ENCODE results near the gene LRP4.
"Not testable (repeated sequence)": the region's sequence is repeated elsewhere in the genome, so short reads cannot be mapped to it uniquely, and the experiment has no call there.

Gene LRP4, protein sequence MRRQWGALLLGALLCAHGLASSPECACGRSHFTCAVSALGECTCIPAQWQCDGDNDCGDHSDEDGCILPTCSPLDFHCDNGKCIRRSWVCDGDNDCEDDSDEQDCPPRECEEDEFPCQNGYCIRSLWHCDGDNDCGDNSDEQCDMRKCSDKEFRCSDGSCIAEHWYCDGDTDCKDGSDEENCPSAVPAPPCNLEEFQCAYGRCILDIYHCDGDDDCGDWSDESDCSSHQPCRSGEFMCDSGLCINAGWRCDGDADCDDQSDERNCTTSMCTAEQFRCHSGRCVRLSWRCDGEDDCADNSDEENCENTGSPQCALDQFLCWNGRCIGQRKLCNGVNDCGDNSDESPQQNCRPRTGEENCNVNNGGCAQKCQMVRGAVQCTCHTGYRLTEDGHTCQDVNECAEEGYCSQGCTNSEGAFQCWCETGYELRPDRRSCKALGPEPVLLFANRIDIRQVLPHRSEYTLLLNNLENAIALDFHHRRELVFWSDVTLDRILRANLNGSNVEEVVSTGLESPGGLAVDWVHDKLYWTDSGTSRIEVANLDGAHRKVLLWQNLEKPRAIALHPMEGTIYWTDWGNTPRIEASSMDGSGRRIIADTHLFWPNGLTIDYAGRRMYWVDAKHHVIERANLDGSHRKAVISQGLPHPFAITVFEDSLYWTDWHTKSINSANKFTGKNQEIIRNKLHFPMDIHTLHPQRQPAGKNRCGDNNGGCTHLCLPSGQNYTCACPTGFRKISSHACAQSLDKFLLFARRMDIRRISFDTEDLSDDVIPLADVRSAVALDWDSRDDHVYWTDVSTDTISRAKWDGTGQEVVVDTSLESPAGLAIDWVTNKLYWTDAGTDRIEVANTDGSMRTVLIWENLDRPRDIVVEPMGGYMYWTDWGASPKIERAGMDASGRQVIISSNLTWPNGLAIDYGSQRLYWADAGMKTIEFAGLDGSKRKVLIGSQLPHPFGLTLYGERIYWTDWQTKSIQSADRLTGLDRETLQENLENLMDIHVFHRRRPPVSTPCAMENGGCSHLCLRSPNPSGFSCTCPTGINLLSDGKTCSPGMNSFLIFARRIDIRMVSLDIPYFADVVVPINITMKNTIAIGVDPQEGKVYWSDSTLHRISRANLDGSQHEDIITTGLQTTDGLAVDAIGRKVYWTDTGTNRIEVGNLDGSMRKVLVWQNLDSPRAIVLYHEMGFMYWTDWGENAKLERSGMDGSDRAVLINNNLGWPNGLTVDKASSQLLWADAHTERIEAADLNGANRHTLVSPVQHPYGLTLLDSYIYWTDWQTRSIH (N-terminal part only)

DNA sequence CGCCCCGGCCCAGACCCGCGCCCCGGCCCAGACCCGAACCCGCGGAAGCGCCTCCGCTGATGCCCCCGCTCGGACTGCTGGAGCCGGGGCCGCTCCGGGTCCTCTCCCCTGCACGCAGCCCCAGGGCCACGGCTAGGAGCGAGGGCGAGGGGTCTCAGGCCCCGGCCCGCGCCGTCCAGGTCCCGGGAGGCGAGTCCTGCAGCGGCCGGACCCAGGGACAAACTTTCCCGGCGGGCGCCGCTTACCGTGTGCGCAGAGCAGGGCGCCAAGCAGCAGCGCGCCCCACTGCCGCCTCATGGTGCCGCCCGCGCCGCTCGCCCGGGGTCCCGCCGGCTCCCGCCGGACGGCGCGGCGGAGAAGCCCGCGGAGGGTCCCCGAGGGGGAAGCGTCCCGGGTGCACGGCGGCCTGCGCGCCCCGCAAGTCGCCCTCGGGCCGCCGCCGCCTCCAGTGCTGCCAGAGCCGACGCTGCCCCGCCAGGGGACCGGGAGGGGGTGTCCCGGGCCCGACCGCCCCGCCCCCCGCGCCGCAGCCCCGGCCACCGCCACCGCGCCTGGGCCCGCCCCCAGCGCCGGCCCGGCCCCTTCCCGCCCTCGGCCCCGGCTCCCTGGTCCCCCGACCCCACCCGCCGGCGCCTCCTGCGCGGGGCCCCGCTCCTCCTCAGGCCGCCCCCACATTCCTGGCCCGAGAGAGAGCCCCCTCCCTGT is at the start of gene LRP4:
TSS of gene LRP4 (minus strand) at position 468 of the 705 bp plus-strand sequence. CDS start at position 297, 171 bp downstream.
- DNase-seq: peak; percentile 13

- DNase-seq: no peak
Observed at GRCh38 chr11:46967962-46968361, 49.6 kb upstream of the LRP4 start.

DNA sequence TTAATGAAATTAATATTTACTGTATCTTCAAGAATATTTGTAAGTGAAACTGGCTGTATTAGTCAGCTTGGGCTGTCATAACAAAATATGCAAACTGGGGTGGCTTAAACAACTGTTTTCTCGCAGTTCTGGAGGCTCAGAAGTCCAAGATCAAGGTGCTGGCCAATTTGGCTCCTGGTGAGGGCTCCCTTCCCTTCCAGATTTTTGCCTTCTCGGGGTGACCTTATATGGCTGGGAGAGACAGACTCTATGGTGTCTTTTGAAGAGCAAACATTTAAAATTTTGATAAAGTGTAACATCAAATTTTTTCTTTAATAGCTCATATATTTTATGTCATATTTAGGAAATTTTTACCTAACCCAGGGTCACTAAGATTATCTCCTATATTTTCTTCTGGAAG is 48.4 kb upstream of the LRP4 start:
- DNase-seq: no peak

DNA sequence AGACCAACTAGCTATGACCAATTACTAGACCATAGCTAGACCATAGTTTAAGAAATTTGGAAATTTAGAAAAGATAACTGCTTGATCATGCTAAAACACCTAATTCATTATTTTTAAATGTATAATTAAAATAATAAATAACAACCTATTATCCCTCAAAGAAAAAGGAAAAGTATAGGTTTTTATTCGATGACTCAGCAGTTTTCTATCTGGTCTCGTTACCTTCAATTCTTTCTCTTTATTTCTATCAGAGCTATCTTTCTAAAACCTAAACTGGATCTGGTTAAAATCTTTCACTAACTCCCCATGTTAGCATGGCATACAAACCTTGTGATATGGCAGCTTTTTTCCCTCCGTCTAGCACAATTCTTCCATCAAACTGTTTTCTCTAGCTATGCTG is 45.5 kb upstream of the LRP4 start:
- DNase-seq: no peak

- DNase-seq: not testable (repeated sequence)
Observed at GRCh38 chr11:46961886-46962285, 43.5 kb upstream of the LRP4 start.

DNA sequence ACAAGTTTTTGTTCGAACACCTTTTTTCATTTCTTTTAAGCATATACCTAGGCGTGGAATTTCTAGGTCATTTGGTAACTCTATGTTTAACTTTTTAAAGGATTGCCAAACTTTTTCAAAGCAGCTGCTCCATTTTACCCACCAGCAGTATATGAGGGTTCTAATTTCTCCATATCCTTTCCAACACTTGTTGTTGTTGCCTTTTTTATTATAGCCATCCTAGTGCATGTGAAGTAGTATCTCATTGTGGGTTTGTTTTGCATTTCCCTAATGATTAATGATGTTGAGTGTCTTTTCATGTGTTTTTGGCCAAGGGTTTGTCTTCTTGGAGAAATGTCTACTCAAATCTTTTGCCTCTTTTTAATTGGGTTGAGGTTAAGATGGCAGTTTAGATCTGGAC is 42.7 kb upstream of the LRP4 start:
- no peak for DNase-seq

DNA sequence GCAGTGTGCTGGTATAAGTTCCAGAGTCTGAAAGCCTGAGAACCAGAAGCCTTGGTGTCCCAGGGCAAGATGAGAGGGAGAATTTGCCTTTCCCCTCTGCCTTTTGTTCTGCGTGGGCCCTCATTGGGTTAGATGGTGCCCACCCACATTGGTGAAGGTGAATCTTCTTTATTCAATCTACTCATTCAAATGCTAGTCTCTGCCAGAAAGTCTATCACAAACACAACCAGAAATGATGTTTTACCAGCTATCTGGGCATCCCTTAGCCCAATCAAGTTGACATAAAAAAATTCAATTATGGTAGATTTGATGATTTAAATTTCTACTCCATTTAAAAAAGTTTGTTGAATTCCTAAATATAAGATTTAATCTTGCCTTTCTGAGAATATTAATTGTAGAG is 40.4 kb upstream of the LRP4 start:
- no peak for DNase-seq

DNA sequence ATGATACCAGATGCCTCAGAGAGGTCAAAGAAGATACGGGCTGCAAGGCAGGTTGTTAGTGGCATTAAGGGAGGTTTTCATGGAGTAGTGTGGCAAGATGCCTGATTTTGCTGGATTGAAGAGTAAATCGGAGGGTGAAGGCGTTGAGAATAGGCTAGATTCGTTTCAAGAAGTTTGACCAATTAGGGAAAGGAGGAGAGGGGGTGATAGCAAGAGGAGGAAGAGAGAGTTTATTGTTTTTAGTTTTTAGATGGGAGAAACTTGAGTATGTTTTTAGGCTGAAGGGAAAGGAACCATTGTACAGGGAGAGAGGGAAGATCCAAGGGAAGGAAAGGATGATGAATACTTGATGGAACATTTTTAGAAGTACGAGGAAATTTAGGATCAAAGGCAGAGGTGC is 34.7 kb upstream of the LRP4 start:
- DNase-seq: no peak

- DNase-seq: no peak
Observed at GRCh38 chr11:46952553-46952952, 34.2 kb upstream of the LRP4 start.

DNA sequence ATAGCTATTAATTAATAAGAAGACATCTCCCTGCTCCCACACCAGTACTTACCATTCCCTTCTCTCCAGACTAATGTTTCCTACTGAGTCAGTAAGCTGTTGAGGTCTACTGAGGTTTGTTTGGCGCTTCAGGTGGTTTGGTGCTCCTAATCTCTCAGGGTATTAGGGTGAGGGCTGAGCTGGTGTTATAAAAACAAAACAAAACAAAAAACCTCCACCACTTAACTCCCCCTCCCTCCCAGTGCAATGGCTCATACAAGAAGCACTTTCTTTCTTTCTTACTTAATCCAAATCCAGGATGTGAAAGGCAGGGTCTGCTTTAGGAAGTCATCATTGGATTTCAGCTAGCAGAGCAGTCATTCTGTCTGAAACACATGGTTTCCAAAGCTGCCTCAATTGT is 33.5 kb upstream of the LRP4 start:
- DNase-seq: peak; percentile 0

DNA sequence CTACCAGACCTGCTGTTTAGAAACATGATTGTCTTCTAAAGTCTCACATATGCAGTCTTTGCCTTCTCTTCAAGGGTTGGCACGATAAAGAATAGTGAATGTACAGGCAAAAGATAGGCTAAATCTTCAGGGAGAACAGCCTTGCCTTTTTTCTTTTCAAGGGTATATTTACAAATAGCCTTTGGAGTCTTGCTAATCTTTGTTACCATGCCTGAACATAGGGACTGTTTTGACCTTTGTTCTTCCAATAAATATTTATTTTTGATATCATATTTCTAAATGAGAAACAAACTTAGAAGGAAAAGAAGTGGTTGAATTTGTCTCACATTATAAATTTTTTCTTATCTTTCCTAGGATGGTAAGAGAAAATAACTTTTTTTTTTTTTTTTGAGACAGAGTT is 30.9 kb upstream of the LRP4 start:
- DNase-seq: no peak

DNA sequence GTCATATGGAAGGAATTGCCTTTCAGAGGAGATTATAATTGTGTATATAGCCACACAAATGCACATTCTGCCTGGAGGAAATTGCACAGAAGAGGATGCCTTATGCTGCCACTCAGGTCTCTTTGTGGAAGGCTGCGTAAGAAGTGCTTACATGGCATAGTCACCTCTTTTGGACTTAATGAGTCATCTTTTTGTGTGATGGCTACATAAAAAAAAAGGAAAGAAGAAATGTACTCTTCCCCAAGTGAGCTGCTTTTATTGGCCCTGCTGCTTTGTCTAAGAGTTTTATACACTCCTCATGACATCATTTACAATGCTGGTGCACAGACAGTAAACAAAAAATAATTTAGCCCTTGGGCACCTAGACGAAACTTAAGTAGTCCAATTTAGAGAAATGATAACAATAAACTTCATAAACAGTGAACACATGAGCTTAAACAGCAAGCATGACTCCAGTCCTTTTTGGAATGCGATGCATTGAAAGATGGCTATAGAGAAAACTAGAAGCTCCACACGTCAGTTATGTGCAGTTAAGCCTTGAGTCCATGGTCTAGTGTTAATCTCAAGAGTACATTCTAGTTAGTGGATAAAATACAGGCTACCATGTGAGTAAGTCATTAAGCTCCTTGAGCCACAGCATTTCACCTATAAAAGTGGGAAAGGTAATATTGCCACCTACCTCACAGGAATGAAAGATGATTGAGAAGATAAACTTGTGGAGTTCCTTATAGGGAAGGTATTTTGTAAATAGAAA is 30.2 kb upstream of the LRP4 start:
- DNase-seq: no peak

- DNase-seq: no peak
Observed at GRCh38 chr11:46947399-46948077, 29.2 kb upstream of the LRP4 start.

GRCh38 chr11:46944356-46945075 is 26.2 kb upstream of the LRP4 start:
- DNase-seq: no peak

DNA sequence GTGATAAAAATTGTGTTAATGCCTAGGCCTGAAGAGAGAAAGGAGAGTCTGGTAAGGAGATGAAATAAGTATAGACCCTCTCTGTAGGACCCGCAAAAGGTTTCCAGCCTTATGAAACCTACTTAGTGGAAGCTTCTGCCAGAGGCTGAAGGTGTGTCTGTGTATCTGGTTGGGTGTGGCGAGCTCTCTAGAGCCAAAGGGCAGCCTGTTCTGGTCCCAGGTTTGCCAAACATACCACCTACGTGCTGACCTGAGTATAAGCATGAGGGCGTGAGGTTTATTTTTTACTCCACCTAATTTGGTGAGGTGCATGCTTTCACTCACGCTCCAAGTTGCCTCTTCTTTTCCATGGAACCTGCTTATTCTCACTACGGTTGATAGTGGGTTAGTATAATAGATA is 23.8 kb upstream of the LRP4 start:
- no peak for DNase-seq

- DNase-seq: peak; percentile 89
Observed at GRCh38 chr11:46936138-46937110, 18.1 kb upstream of the LRP4 start, which contains the start of gene CSTPP1. Gene CSTPP1, plus strand, starts transcription at chr11:46936761. Its CDS starts 45 bp downstream, at chr11:46936806.

DNA sequence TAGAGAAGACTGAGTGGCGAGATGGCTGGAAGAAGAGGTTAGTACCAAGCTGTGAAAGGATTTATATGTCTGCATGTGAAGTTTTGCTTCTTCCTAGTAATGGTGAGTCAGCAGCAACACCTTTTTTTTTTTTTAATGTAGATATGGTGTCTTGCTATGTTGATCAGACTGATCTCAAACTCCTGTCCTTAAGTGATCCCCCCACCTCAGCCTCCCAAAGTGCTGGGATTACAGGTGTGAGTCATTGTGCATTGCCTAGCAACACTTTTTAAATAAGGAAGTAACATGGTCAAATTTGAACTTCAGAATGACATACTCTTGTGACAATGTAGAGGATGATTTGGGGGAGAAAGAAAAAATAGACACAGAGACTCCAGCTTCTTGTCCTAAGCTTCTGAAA is 11.7 kb upstream of the LRP4 start:
- no peak for DNase-seq

- not testable (repeated sequence) for DNase-seq
Observed at GRCh38 chr11:46928701-46929100, 10.4 kb upstream of the LRP4 start.

GRCh38 chr11:46927928-46928327 is 9.6 kb upstream of the LRP4 start:
- DNase-seq: not testable (repeated sequence)
